NB4 (cell line): ENCODE results near the gene PHKG1.

Experiments used
- CTCF ChIP-seq: IDR thresholded peaks from one replicate; pipeline ENCODE4 v1.5.1; 2012; ENCODE audit warnings: low read depth, low read length
- MAX ChIP-seq: IDR thresholded peaks from 2 replicates; pipeline ENCODE4 v1.6.1; 2011; ENCODE audit warnings: low read depth, low read length
- POLR2A ChIP-seq: IDR thresholded peaks from 2 replicates; pipeline ENCODE4 v1.6.1; 2011; ENCODE audit warnings: mild to moderate bottlenecking; ENCODE audit not compliant: insufficient read length; ENCODE audit errors: extremely low read depth

- TF ChIP-seq CTCF (no peak), POLR2A (no peak), MAX (no peak)
Observed at GRCh38 chr7:56110611-56111010, 17.9 kb upstream of the PHKG1 start.
